HG02678 (cell line): ENCODE results near the gene EDNRB.

ENCODE experiments used
- ATAC-seq: cut with Tn5 transposase; IDR thresholded peaks from one replicate; pipeline ENCODE4 v1.9.1; 2021; ENCODE audit warnings: mild to moderate bottlenecking, moderate library complexity; ENCODE audit not compliant: unreplicated experiment

Gene EDNRB

DNA sequence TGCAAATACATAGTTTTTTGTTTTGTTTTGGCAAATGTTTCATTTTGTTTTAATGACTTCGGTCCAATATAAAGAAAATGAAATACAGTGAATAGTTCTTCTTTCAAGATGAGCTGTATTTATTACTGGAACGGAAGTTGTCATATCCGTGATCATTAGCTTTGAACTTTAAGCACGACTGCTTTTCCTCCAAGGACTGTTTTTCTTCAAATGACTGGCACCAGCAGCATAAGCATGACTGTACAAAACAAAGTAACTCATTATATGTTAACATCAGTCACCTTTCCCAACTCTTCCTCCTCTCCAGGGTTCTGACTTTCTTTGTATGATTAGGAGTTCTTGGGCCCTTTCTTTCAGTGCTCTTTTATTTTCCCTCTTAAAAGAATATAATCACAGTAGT, 20.5 kb downstream of the EDNRB start:
- no peak for ATAC-seq

DNA sequence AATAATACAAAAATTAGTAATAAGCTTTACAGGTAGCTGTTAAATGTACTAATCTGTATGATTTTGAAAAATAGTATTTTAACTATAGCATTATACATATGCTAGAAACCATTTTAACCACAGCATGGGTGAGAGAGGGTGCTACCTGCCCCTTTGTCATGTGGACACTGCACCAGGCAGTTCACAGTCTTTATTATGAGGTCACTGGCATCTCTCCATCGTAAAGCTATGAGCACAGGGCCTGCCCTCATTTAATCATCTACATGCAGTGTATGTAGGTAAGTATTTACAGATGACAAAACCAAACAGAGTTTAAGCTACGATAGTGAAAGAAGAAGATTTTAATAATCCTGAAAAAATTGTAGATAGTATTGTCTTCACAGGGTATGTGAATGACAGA, 21.7 kb downstream of the EDNRB start:
- ATAC-seq, result no peak

DNA sequence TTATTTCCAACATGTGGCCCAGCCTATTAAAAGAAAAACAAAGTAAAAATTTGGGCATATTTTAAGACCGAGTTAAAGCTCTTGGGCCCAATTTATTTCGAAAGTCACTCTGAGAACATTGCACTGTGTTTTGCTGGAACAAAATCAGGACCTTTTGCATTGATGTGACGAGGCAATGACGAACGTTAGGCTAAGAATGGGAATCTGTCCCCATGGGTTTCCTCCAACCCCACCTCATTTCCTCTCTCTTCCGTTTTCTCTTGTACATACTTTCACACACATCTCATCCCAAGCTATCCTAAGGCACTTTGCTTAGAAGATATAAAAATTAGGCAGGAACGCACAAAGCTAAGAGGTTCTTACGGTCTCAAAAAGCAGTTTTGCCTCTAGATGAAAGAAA, 22.1 kb downstream of the EDNRB start:
- no peak for ATAC-seq

DNA sequence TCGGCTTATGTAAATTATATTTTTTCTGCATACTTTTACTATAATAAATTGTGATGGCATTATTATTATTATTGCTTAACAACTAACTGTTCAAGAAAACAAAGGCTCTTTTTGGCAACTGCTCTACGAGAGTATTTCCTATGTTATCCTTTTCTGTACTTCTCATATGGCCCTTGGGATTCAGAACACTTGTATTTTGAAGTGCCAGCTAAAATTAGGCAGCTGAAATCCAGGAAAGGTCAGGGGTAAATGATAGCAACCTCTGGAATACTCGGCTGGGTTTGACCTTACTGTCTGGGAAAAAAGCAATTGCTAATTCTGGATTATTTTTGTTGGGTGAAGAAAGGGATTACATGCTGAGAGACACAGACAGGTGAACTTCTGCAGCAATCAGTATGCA, 23.9 kb downstream of the EDNRB start:
- no peak for ATAC-seq

DNA sequence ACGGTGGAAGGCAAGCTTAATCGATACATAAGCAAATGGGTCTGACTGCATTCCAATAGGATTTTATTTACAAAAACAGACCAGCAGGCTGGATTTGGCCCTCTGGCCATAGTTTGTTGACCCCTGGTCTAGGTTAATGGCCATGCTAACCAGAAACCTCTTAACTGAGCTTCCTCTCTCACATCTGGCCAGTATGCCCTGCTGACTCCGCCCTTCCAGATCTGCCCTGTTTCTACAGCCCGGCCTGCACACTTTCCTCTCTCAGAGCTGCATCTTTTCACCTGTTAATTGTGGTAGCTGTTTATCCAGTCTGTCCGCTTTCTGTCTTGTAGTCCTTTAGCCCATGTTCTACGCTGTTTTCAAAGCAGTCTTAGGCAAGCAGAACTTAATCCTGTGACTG, 25.6 kb downstream of the EDNRB start:
- no peak for ATAC-seq

DNA sequence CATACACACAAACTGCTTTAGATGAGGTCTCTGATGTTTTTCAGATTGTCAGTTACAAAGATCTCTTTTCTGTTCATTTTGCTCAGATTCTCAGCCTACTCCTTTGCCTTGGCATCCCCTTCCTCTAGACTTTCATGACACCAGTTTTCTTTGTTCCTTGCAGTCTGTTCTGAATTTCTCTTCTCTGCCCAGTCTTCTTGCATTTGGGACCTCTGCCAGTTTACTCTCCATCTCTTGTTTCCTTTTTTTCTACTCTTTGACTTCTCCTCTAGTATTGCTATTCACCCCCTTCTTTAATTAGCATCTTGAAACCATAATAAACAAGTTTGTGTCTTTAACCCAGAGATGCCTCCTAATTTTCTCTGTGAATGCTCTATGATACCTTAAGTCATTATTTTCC, 26.1 kb downstream of the EDNRB start:
- no peak for ATAC-seq

DNA sequence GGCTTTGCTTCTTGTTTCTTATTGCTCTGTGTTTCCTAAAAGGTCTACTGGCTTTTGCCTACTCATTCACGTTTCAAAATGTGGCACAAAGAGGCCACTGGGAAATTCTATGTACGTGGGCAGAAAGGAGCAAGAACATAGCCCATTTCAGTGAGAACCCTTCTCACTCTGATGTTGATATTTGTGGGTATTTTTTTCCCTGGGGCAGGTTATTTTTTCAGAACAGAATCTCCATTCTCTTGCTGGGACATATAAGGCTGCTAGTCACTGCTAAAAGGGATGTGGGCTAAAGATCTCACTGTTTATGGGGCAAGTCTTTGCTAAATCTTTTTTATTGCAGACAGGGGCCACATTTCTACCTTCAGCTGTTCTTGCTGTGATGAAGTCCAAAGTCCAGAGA, 27.1 kb downstream of the EDNRB start:
- ATAC-seq, result no peak

DNA sequence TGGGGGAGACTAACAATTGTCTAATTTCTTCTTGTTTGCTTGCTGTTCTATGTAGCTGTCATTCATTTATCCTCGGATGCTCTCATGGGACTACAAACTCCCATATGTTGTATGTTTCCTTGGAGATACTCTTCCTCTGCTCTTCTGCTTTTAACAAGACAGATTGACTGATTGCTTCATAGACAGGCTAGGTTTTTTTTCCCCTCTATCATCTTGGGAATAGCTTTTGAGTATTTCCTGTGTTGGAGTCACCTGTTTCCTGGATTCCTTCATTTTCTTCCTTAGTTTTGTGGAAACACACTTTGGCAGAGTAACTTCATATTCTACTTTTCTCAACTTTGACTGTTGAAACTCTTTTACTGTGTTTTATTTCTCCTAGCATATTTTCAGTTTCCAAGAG, 27.6 kb downstream of the EDNRB start:
- no peak for ATAC-seq

DNA sequence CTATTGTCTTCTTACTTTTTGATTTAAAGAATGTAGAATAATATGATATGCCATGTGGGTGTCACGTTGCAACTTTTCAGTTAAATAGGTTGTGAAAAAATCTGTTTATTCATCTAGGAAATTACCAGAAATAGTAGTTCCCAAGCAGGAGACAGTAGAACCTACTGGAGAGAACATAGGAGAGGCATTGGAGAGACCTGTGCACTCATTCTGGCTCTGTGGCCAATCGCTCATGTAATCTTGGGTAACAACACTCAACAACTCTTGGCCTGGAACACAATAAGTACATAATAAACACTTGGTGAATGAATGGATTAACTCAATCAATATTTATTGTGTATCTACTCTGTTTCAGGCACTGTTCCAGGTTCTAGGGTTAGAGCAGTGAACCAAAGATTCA, 35.3 kb downstream of the EDNRB start:
- no peak for ATAC-seq

DNA sequence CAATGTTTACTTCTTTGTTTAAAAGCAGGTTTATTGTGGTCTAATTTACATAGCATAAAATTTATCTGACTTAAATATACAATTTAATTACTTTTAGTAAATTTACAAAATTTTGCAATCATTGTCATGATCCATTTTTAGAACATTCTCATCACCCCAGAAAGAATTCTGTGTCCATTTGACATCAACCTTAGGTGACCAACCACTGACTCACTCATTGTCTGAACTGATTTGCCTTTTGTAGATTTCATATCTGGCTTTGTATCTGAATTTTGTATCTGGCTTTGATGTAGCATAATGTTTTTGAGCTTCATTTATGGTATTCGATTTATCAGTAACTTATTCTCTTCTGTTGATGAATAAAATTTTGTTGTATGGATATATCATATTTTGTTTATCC, 40.4 kb downstream of the EDNRB start:
- ATAC-seq, result no peak

DNA sequence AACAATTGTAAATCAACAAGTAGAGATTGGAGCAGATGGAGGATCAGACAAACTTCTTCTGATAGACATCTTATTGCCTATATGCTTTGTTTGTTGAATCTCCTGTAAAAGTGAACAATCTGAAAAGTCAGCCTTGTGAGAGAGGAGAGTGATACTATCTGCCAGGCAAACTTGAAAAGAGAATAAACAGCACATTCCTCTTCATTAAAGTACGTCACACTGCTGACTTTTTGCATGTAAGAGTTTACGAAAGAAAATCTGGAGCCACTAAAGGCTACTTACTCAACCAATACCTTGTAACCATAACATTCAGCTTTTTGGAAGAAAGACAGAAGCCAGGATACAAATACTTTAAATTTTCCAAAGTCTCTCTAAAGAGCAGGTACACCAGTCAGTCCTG, 42.5 kb downstream of the EDNRB start:
- ATAC-seq, result no peak

DNA sequence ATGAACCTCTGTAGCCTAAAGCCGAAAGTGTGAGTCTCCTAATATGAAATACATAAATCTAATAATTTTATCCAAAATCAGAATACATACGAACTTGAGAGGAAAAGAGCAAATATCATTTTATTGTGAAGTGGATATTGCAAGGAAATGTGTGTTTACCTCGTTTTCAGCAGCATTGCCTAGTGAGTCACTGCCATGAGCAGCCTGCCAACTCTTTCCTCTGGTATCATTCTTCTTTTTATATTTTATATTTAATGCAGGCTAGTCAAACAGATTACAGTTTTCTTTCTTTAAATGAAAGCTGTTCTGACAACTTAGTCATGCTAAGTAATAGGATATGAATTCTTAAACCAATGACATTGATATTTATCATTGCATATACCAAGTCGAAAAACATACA, 44.2 kb downstream of the EDNRB start:
- no peak for ATAC-seq

DNA sequence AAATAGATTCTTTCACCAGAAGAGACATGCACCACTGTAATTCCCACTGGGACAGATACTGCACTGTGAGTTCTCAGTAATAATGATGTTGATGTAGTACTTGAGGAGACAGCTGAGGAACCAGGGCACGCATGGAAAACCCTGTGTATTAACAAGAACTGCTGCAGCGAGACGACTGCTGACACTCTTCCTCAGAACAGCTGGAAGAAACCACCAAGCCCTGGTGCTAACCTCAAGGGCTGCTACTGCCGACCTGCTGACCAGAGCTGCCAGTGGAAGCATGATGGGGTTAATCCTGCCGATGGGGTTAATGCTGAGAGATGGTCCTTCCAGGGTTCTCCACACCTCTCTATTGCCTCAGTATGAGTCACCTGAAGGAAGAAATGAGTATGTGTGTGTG, 45.6 kb downstream of the EDNRB start:
- no peak for ATAC-seq

DNA sequence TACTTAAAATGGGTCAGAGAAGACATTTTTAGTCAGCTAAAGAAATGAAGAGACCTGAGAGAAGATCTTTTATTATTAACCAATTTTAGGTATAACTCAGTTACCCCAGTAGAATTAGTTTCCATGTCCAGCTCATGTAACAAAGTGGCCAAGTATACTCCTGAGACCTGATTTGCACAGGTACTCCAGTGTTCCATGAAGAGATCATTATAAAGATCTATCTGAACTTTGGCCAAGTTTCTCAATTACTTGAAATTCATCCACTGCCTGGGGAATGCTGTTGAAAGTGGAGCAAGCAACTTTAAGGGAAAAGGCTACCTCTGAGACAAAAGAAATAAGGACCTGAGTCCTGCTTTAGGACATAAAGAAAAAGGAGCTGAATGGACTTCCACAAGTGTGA, 47.0 kb downstream of the EDNRB start:
- ATAC-seq, result no peak

DNA sequence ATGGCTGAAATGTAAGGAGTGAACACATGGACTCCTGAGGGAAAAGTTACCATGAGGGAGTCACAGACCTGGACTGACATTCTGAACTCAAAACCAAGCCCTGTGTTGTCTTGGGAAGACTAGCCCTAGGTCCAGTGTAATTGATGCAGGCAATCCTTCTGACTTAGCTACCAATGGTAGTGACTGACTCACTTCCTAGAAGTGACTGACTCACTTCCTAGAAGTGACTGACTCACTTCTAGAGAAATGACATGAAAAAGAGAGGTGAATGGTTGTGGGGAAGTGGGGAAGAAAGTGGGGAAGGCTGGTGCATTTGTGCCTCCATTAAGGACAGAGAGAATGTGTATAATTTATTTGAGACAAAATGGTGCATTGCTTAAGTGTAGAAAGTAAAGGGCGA, 49.9 kb downstream of the EDNRB start:
- ATAC-seq, result no peak

DNA sequence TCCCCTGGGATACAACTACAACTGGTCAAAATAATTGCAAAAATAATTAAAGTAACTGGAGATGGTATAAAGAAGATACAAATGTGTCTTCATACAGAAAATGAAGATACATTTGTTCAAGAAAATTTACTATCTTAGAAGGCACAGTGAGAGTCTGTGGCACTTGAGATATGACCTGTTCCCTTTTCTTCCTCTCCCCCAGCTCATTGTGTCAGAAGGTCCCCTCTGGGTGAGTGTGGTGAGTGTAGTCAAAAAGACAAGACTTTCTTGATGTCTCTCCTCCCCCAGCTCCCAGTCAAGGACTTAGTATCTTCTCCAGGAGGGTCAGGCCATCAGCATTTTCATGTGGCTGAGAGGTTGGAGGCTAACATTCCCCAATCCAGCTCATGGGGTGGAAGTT, 51.7 kb downstream of the EDNRB start:
- ATAC-seq, result no peak

DNA sequence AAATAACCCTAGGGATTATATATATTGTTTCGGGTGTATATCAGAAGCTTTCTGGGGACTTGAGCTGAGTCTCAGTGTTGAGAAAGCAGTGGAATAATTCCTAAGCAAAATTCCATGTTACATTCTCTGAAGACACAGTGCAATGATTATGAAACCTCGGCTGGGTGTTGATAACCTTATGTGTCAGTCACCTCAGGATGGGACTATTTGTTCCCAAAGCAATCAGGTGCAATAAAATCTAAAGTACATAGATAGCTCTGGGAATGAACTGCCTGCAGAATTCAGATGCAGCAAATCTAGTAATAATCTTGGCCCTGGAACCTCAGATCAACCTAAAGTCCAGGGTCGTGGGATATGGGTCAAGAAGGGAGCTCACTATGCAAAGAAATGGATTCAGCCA, 53.0 kb downstream of the EDNRB start:
- ATAC-seq, result no peak

DNA sequence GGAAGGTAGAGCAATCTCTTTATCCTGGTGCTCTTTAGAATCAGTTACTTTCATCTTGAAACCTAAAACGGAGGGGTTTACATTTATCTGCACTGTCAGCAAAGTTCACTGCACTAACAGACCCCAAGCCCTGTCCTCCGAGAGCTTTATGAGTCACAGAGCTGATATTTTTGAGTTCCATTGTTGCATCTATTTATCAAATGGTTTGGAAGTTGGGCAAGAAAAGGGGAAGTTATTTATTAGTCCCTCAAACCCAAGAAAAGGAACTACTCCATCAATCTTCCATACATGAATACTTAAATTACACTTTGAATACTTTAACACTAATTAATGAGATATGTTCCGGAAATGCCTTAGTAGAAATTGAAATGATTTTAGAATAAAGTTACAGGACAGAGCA, 55.5 kb downstream of the EDNRB start:
- ATAC-seq, result no peak

DNA sequence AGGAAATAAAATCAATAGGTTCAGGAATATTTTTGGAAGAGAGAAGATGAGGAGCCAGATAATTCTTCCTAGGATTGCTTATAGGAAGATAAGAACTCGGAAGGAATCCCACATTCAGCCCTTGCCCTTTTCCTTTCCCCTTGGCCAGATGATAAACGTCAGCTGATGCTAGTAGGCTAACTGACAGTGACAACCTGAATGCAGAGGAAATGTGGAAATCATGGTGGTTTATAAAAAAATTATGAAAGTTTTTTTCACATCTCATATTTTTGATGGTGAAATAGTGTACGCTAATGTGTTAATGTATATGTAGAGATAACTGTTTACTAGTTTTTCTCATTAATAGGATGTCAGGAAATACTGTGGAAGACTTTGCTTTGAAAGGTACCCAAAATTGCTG, 56.9 kb downstream of the EDNRB start:
- no peak for ATAC-seq

DNA sequence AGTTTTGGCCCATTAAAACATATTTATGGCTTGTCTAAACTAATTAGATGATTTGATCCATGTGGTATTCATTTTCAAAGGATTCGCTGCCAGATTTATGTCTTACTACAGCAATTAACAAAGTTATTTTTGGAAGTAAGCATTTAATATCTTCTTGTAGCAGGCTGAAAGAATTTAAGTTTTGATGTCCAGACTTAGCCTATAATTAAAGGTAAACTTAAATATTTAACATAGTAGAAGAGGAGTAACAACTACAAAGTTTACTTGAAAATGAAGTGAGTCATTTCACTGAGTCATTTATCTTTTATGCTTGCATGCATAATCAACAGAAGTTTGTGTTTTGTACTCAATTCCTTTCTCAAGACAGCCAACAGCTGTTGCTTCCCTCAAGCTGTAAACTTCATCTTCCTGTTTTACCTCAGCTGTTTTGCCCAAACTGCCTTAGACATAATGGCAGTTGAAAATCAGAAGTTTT, 58.1 kb downstream of the EDNRB start:
- ATAC-seq, result no peak

DNA sequence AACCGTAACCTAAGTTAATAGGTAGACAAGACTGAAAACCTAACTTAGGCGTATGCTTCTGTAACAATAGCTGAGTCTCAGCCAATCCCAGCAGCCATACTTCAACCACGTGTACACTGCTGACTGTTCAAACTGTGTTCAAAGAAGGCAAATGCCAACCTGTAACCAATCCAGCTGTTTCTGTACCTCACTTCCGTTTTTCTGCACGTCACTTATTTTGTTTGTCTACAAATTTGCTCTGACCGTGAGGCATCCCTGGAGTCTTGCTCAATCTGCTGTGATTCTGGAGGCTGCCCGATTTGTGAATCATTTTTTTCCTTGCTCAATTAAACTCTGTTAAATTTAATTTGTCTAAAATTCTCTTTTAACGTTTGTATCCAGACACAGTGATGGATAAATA, 59.2 kb downstream of the EDNRB start:
- ATAC-seq, result no peak

DNA sequence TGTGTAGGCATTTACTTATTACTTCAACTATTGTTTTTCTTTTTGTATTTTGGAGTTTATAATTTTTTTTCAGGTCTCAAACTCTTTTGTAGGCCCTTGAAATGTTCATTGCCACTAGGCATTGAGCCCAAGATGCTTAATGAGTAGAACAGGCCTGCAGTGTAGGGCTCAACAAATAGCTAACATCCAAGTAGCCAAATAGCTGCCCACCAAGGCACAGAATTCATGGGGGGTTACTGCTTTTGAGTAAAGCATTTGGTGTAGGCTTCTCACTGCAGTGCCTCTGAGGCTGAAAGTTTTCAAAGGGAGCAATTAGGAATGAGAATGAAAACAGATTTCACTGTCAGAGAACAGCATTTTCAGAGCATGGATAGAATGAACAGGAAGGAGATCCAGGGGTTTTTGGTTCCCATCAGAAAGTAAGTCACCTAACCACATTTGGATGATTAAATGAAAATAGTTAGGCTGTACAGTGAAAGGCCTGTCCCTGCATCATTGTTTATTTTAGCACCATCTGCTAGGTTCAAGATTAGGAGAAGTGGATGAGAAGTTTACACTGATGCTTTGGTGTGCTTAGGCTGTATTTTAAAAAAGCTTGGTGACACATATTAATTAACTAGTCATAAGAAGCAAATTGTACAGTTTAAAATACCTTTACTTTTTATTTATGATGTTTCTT, 61.0 kb downstream of the EDNRB start:
- no peak for ATAC-seq

DNA sequence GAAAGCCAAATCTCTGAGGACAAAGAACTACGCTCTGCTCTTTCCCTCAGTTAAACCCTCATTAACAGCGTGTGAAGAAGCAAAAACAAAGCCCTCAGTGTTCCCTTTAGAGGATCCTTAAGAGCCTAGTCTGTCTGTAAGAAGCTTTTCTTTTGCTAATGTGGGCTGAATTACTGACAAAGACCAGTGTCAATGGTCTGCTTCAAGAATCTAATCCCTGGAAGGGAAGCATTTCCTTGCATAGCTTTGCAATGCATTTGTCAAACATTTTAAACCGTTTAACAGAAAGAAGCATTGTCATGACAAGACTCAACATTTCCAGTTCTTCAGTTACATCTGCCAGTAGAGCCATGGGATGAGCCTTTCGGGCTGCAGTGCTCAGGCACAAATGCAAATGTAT, 64.9 kb downstream of the EDNRB start:
- ATAC-seq, result no peak
